8988T (cell line): ENCODE results near the gene NOL11.
"Not testable (repeated sequence)": the region's sequence is repeated elsewhere in the genome, so short reads cannot be mapped to it uniquely, and the experiment has no call there.

Experiments
- DNase-seq: peaks from one replicate; pipeline ENCODE4 v3.0.0; 2011

Gene NOL11

DNA sequence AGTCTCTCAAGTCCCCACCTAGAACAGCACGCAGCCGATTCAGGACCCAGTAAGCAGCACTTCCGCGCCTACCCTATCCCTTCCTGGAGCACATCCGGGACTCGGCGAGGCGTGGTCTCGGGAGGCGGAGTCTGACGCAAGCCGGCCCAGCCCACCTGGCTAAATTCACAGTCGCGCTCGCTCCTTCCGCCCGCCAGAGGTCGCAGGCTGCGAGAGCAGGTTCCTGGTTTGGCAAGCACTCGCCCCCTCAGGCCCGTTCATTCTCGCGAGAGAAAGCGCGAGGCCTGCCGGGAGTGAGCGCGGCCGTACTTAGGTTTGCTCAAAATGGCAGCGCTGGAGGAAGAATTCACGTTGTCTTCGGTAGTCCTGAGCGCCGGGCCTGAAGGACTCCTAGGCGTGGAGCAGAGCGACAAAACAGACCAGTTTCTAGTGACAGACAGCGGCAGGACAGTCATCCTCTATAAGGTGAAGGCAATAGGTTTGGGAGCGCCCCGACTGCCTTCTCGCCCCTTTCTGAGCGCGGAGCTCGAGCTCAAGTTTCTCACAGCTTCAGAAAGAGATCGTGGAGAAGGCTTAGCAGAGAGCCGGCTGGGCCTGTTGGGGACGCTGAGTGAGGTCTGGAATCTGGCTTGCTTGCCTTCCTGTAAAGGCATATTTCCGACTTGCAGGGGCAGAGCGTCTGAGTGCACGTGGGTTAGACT, at the start of gene NOL11:
Gene NOL11, plus strand, starts transcription at position 313 of the 701 bp plus-strand sequence. Its CDS starts 12 bp downstream, at position 325.
- DNase-seq, result peak; percentile 53

DNA sequence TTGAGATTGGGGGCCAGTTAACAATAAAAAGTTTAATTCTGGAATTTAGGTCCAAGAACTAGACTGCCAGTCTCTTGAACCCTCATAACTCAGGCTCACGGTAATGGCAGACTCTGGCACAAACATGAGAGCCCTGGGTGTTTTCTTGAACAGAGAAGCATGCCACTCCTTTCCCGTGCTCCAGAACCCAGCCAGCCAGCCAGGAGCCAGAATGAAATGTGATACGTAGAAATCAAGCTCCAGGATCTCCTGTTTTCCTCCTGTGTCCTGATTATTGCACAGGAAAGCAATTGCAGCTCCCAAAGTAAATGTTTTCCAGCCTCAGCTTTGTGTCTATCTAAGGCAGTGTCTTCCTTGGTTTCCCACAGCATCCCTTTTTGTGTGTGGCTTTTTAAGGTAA, 46.2 kb upstream of the NOL11 start:
- no peak for DNase-seq

DNA sequence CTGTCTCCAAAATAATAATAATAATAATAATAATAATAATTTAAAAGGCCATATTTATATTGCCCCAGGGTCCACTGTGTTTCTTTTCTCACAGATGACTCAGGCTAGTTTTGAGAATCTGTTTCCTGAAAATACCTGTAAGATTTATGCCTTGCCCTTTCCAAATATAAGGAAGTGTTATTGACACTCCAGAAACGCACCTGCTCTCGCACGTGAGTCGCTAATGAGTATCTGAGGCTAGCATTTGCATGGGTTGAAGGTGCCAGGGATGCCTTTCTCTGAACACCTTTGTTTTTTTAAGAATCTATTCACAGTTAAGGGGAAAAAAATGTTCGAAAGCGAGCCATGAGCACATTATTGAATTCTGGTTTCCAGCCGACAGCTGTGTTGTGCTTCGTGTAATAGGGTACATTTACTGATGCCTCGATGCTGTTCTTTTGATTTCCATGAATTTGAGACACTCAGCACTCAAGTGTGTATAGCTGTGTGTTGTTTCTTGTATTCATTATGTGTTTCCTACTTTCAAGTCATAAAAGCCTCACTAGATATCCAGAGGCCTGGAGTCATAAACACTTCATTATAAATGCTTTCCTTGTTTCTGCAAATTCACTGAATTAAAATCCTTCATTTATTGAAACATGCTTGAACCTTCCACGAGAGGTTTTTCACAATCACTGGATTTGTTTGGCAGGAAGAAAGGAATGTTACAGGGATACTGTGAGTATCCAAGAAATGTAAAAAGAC, 45.0 kb upstream of the NOL11 start:
- DNase-seq, result no peak

- DNase-seq, result no peak
These were observed 42.3 kb upstream of the NOL11 start for GRCh38 chr17:67675481-67675880.

DNA sequence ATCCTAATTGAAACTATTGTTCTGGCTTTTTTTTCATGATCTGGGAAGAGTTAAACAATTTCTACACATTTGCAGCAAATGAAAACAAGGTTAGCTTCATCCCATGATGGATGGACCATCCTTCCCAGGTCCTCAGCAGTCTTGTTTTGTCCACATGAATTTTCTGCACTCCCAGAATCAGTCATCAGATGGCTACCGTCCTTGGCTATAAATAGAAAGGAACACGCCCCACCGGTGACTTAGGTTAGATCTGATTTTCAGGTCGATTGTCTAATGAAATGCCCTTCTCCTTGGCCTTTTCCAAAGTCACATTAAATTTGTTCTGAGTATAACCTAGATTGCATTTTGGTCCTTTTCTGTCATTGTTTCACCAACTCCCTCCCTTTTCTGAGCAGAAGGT, 41.4 kb upstream of the NOL11 start:
- DNase-seq, result no peak

DNA sequence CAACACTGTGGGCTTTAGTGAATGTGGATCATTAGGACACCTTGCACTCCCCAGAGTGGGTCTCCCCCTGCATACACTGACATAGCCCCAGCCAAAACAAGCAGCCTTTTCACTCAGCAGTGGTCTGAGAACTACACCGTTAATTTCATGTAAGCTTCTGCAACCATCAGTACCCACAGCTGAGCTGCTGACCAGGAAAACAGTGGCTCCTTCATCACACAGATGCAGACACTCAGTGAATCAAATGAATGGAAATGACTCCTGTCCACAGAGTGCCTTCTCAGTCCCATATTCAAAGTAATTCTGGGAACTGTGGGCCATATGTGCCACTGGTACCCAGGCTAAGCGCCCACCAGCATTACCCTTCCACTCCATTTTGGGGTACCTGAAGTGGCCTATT, 39.3 kb upstream of the NOL11 start:
- DNase-seq, result no peak

DNA sequence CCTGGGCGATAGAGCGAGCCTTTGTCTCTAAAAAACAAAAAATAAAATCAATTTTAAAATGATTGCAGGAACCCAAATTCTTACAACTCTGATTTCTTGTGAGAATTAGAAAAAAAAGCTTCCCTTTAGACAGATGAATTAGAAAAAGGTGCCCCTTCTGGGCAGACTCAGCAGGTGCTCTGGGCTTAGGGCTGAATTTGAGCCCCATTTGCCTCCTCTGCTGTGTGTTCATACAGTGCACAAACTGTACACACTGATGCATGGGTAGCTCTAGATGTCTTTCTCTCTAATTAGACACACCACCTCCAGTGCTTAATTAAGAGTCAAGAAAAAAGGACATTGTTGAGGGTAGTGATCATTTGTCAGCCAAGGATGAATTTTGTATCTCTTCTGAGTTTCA, 38.5 kb upstream of the NOL11 start:
- DNase-seq, result no peak

- DNase-seq, result no peak
These were observed 38.0 kb upstream of the NOL11 start for GRCh38 chr17:67679721-67680120.

- DNase-seq, result no peak
These were observed 37.1 kb upstream of the NOL11 start for GRCh38 chr17:67680445-67681224.

DNA sequence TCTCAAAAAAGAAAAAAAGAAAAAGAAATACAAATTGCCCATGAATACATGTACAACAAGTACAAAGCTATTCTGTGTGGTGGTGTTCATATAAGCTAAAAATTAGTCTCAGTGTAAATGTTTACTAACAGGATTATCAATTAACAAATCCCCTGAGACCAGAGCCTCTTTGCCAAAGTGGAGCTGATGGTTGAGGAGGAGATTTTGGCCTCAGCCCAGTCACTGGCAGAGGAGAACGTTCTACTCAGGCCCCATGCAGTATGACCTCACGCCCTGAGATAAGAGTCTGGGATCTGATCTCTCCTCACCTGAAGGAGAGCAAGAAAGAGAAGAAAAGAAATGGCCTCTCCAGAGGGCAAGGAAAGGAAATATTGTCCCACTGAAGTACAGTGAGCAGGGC, 35.5 kb upstream of the NOL11 start:
- no peak for DNase-seq

DNA sequence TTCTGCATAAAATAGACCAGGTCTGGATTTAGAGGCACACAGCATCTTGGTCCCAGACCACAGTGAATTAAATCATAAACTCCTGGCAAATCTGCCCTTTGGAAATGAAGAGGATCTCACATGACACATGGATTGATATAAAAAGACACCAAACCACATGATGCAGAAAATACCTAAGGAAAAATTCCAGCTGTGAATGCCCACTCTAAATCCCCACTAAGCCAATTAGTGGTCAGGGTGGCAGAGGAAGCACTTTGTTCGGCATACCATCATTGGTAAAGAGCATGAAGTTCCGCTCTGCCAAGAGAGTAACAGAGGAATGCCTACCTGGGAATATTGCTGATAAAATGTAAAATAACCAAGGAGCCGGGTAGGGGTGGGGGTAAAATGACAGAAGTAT, 32.4 kb upstream of the NOL11 start:
- no peak for DNase-seq

DNA sequence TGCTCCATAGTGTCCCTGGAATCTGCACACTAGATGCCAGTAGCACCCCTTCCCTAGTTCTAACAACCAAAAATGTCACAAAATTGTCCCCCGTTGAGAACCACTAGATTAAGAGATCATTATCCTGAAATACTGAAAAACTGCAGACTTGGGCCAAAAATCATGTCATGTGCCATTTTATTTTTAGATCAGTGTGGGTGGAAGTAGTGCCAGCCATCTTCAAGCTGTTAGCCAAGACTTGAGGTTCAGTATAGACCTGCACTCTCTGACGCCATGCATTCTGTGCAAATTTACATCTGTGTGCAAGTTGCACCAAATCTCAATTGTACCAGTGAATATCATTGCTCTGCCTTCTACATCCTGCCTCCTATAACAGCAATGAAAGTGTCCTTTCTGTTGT, 31.5 kb upstream of the NOL11 start:
- DNase-seq, result no peak

DNA sequence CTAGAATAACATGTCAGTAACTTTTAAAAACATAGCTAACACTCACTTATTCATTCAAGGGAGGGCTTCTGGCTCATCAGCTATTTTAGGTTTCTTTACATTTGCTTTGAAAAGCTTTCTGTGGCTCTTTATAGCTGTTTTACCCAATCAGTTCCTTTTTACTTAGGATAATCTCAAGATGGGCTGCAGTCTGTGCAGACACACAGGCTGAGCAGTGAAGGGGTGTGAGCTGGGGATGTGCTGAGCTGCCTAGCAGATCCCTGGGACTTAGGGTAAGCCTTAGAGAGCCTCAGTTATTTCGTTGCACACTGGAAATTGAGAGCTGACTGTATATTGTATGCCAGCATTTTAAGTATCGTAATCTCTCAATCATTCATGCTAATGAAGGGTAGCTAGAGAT, 30.2 kb upstream of the NOL11 start:
- DNase-seq, result no peak

- no peak for DNase-seq
These were observed 28.1 kb upstream of the NOL11 start for GRCh38 chr17:67689534-67690177.

- no peak for DNase-seq
These were observed 23.9 kb upstream of the NOL11 start for GRCh38 chr17:67693811-67694210.

DNA sequence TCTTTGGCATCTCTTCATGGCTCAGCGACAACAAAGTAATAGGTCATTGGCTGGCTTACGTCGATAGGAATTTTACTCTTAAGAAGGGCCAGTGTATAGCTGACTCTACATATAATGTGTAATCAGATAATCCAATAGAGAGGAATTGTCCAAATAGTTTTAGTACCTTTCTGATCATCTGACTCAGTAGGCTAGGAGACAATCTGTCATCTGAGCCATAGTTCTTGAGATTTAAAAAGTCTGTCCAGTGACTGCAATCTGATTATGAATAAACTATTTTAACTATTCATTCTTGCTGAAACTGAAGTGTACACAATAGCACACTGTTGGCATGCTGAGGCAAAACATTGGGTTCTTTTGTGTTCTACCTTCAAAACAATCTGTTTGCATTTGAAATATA, 21.4 kb upstream of the NOL11 start:
- DNase-seq, result no peak

GRCh38 chr17:67696853-67697498, 20.8 kb upstream of the NOL11 start:
- no peak for DNase-seq

DNA sequence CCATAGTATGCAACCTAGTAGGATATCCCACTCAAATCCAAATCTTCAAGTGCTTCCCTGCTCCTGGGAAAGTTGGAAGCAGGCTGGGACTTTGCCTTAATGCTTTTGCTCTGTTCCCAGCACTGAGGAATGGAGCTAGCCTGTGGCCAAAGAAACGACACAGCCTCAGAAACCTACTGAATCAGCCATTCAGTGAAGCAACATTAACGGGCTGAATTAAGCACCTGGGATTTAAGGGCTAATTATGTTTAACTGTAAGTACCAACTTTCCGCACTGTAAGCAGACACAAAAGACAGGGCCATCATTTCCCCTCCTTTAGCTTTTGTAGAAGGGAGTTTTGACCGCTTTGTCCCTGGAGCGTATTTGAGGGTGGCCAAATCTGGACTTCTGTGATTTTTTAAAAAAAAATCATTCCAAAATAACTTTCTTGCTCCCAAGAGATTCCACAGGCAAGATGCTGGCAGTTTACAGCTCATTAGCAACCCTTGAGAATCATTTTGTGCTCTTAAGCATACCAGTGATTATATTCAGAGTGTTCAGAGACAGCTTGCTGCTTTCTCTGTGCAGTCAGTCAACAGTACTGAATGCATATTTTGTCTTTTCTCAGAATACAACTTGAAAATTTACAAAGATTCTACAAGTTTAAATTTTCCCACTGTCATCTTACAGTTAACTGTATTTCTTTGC, 17.6 kb upstream of the NOL11 start:
- no peak for DNase-seq

DNA sequence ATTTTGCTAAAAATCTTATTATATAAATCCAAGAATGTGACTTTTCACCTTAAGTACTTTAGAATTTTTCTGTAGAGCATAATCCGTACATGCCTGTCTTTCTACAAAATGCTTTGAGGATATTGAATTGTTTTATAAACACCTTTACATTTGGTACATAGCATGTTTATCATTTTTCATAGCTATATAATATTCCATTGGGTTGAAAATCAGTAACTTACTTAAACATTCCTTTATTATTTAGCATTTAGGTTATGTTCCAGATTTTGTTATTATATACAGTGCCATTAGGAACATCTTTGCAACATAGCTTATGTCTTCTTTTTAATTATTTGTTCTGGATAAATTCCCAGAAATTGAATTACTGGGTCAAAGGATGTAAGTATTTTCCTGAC, 17.0 kb upstream of the NOL11 start:
- no peak for DNase-seq

DNA sequence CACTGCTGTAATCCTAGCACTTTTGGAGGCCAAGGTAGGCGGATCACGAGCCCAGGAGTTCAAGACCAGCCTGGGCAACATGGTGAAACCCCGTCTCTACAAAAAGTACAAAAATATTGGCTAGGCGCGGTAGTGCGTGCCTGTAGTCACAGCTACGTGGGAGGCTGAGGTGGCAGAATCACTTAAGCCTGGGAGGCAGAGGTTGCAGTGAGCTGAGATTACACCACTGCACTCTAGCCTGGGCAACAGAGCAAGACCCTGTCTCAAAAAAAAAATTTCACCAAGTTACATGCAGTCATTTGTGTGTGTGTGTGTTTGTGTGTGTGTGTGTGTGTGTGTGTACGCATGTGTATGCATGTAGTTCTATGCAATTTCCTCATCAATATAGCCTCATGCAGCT, 14.9 kb upstream of the NOL11 start:
- DNase-seq, result not testable (repeated sequence)

GRCh38 chr17:67707442-67707841, 10.3 kb upstream of the NOL11 start:
- no peak for DNase-seq

DNA sequence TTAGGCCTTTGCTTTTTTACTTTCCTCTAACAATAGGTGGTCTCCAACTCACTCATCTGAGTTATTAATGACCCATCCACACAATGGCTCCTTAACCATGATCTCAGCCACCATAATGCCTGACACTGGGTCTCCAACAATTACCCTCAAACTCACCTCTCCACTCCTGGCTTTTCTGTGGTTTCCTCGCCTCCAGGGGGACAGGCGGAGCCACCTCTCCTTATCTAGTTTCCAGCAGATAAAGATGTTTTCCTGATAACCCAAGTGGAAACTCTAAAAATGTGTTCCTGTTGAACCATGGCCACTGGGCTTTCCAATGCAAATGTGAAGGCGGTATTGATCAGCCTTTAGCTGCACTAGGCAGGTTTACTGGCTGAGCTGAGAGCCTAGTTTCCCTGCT, 9.4 kb upstream of the NOL11 start:
- no peak for DNase-seq
